Esophagus squamous epithelium (tissue), 4 donors: ENCODE results near the gene TAS2R20.

Source experiments
- CTCF ChIP-seq, 6 experiments: fragments of 450-650 bp in 4 of 6; fragments of 200-600 bp in 2 of 6; sonication (generic) in 2 of 6; IDR thresholded peaks; one replicate each; pipeline ENCODE4 v1.5.1; 2016 to 2019; ENCODE audit warnings: antibody characterized with exemption in 6 of 6, mild to moderate bottlenecking in 4 of 6, moderate library complexity in 4 of 6
- POLR2A ChIP-seq, 4 donors: fragments of 450-650 bp; IDR thresholded peaks; one replicate each; pipeline ENCODE4 v1.6.1; 2017; ENCODE audit warnings: antibody characterized with exemption in 4 of 4, mild to moderate bottlenecking in 4 of 4, moderate library complexity in 3 of 4

- TF ChIP-seq CTCF (IDR thresholded peaks at IDR 0.05) (no peak), POLR2A (IDR thresholded peaks at IDR 0.05) (no peak)
These were observed at the start of gene TAS2R20 for GRCh38 chr12:10998204-10998603.
